SH-SY5Y (cell line): ENCODE data around the gene SLC34A1.

Source experiments
- GATA2 ChIP-seq: IDR thresholded peaks from 2 replicates; pipeline ENCODE4 v1.6.1; 2011; ENCODE audit warnings: mild to moderate bottlenecking, low read depth, low read length
- GATA3 ChIP-seq: IDR thresholded peaks from 2 replicates; pipeline ENCODE4 v1.6.1; 2011; ENCODE audit warnings: low read depth, mild to moderate bottlenecking, low read length, moderate library complexity

Gene SLC34A1, protein sequence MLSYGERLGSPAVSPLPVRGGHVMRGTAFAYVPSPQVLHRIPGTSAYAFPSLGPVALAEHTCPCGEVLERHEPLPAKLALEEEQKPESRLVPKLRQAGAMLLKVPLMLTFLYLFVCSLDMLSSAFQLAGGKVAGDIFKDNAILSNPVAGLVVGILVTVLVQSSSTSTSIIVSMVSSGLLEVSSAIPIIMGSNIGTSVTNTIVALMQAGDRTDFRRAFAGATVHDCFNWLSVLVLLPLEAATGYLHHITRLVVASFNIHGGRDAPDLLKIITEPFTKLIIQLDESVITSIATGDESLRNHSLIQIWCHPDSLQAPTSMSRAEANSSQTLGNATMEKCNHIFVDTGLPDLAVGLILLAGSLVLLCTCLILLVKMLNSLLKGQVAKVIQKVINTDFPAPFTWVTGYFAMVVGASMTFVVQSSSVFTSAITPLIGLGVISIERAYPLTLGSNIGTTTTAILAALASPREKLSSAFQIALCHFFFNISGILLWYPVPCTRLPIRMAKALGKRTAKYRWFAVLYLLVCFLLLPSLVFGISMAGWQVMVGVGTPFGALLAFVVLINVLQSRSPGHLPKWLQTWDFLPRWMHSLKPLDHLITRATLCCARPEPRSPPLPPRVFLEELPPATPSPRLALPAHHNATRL

DNA sequence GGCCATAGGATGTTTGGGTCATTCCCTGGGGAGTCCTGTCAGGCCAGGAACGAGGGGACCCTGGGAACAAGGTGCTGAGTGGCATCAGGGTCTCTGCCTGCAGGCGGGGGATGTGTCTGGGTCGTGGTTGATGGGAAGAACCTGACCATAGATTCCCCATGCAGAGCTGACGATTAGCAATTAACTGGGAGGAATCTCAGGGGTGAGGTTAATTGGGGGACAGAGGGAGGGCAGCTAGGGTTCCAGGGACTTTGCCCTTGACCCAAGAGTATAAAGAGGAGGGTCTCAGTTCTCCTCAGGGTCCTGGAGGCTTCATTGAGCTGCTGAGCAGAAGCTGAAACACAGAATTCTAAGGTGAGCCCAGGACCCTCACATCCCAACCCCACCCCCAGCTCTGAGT is at the start of gene SLC34A1:
SLC34A1 (plus strand) TSS at position 301 of the 400 bp plus-strand sequence. CDS start 1,308 bp downstream, outside the sequence.
- TF ChIP-seq GATA2 = no peak

DNA sequence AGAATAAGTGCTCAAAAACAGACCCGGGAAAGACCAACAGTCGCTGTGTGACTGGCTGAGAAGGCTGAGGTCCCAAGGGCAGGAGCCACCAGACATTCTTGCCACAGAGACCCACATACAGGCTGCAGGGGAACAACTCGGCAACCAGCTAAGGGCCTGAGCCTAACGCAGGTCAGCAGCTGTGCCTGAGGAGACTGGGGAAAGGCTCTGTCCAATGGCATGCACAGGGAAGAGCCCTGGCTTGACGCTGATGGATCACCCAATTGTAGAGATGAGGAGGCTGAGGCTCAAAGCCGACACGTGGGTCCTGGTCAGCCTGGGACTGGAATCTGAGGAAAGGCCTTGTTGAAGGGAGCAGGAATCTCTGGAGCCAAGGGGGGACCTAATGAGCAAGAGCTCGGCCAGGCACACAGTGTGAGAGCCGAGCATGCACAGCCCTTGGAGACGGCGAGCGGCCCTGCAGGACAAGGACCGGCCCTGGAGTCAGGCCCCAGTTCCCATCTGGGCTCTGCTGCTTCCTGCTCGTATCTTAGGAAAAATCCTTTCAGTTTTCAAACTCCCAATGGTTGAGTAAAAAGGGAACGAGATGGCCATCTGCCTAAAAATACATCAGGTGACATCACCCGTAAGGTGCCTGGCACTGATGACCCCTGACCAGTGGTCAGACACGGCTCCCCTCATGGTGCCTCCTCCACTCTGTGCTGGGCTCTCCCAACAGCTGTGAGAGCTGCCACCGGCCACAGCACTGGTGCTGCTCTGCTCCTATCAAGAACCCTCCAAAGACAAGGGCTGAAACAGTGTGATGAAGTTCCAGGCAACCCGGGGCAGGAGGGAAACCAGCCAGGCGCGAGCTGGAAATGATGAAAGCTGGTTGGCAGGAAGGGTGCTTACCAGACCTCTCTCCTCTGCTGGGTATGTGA is 49.2 kb upstream of the SLC34A1 start:
- no peak for TF ChIP-seq GATA2
- TF ChIP-seq GATA3 = no peak

DNA sequence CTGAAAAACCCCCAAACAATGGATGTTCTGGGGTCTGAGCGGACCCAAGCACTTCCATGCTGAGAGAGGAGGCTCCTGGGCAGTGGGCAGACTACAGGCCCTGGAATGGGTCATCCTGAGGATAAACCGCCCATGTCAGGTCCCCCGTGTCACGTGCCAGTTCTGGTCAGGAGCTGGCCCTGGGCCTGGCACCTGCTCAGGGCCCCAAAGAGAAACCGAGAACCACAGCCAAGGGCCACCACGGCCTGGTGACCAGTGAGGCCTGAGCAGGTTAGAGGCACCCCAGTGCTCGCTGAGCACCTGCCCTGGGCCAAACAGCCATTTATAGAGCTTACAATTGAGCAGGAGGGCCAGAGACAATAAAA is 48.6 kb upstream of the SLC34A1 start:
- TF ChIP-seq GATA3 = no peak
- no peak for TF ChIP-seq GATA2

DNA sequence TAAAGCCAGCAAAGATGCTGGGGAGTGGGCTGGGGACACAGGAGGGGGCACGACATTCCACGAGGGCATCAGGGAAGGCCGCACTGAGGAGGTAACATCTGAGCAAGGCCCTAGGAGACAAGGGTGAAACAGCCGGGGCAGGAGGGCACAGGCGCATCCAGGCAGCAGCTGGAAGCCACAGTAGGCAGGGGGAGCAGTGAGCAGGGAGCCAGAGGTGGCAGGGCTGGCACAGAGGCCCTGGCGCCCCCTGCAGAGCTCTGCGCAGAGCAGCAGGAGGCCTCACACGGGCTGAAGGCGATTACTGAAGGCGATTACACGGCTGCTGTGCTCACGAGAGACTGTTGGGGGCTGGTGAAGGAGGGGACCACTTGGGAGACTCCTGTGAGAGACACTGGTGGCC is 48.1 kb upstream of the SLC34A1 start:
- TF ChIP-seq GATA2 (no peak), GATA3 (no peak)

DNA sequence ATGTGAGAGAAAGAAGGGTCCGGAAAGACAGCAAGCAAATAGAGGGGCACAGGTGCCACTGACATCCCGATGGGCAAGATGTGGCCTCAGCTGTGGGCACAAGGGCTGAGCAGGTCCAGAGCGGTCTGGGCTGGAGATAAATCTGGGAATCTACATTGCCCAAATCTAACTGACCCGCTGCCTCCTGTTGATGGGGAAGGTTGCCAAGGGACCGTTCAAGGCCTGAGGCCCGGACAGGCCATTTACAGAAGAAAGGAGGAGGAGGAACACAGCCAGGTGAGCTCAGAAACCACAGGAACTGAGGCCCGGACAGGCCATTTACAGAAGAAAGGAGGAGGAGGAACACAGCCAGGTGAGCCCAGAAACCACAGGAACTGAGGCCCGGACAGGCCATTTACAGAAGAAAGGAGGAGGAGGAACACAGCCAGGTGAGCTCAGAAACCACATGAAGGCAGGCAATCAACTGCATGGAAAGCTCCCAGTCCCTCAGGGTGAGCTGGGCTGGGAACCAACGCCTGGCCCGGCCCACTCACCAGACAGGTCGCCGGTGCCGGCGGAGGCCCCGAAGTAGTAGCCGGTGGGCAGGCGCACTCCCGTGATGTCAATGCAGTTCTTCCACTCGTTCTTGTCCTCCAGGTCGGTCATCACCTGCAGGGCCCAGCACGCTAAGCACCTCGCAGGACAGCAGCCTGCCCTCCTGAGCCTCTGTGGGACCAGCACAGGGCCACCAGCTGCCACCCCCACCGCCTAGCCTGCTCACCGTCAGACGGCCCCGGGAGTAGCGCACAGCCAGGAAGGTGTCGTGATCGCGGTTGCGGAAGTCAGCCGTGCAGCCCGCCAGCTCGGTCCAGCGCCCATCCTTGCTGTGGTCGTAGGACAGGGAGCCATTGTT is 47.4 kb upstream of the SLC34A1 start:
- TF ChIP-seq GATA2 (no peak), GATA3 (no peak)

DNA sequence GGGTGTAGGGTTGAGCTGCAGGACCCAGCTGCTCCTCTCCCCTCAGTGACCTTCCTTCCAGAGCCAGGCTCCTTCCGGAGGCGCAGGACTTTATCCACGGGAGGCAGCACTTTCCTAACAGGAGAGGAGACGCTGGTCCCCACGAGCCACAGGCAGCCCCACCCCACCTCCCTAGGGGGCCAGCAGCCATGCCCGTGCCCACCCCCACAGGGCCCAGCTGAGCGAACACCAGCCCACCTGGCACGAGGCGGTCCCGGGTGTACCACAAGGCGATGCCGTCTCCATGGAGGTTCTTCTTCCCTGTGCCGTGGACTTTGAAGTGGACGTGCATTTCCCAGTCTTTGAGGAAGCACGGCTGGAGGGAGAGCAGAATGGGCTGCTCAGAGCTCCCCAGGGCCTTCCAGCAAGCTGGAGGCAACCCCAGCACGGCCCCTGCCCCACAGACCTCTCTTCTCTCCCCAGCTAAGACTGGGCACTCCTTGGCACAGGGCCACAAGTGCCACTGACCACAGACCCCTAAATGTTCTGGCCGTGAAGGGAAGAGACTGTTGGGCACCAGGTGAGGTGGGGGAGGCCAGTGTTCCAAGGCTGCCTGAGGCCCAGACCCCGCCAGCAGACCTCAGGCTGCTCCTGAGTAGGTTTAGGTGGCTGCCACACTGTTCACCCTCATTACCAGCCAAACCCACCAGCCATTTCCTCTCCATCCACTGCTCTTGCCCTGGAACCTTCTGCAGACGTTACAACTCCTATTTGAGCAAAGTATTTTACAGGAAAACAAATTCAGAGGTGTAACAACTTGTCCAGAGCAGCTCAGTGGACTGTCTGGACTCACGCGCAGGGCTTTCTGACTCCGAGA is 45.8 kb upstream of the SLC34A1 start:
- TF ChIP-seq GATA3 (no peak), GATA2 (no peak)

DNA sequence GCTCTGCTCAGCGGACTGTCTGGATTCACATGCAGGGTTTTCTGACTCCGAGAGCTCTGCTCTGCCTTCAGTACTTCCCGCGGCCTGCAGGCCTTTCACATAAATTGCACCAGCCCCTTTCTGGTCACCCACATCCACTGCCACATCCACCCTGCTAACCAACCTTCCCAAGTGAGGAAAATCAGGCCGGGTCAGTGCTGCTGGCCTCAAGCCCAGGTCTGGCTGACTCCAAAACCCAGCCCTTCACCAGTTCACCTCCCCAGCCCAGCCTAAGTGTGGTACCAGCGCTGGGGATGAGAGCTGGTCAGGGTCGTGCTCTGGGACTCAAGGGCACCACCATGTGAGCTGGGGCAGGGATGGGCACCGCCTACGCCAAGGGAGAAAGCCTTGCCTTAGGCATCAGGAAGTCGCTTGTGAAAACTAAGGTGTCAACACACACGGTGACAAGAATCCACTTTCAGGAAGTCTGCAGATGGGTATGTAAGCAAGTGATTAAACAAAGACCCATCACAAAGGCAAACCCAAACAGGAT is 45.1 kb upstream of the SLC34A1 start:
- no peak for TF ChIP-seq GATA2
- no peak for TF ChIP-seq GATA3

DNA sequence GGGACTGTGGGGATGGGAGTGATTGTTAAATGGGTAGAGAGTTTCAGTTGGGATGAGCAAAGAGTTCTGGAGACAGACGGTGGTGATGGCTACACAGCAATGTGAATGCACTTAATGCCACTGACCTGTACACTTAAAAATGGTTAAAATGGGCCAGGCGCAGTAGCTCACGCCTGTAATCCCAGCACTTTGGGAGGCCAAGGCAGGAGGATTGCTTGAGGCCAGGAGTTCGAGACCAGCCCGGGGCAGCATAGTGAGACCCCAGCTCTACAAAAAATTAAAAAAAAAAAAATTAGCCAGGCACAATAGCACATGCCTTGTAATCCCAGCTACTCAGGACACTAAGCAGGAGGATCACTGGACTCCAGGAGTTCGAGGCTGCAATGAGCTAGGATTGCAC is 40.5 kb upstream of the SLC34A1 start:
- no peak for TF ChIP-seq GATA3
- no peak for TF ChIP-seq GATA2

DNA sequence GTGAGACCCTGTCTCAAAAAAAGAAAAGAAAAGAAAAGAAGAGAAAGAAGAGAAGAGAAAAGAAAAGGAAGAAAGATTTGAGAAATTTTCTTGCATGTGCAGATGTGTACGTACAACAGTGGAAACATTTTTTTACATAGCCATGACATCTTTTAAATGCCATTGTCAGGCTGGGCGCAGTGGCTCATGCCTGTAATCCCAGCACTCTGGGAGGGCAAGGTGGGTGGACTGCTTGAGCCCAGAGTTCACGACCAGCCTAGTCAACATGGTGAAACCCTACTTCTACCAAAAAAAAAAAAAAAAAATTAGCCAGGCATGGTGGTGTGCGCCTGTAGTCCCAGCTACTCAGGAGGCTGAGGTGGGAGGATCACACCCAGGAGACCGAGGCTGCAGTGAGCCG is 39.3 kb upstream of the SLC34A1 start:
- TF ChIP-seq GATA3 (no peak), GATA2 (no peak)

DNA sequence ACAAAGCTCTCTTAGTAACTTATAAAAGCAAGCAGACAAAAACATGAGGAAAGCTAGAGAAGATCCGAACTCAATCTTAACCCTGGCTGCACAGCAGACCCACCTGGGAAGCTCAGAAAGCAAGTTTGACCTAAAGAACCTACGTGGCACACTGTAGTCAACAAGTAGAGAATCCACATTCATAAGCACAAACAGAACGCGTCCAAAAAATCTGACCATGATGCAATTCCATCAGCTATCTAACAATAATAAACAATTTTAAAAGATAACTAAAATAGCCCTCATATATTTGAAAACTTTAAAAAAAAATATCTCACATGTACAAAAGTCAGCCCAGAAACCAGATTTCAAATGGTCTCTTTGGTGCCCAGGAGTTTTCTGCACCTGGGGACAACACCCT is 37.4 kb upstream of the SLC34A1 start:
- no peak for TF ChIP-seq GATA2
- no peak for TF ChIP-seq GATA3

DNA sequence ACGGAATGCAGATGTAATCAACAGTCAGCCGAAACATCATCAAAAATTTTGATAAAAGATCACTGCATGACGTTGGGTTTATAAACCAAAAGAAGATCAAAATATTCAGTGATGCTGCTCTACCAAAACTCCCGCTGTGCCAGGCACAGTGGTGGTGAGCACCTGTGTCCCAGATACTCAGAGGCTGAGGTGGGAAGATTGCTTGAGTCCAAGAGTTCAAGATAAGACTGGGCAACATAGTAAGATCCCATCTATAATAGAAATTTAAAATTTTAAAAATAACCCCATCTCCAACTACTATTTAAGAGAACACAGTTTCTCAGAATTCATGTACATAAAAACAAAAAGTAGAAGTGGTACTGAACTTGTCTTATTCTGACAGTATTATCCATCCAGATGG is 36.5 kb upstream of the SLC34A1 start:
- no peak for TF ChIP-seq GATA3
- TF ChIP-seq GATA2 = no peak

DNA sequence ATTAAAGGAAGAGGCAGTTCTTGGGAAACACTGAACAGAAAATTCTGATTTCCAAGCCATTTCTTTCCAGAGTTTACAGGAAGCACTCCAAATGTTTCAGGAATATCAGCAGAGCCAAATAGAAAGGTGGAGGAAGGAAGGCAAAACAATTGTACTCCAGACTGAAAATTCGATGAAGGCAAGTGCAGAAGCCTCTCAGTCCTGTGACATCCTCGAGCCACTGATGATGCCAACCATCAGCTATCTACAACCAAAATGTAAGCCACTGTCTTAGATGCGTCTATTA is 34.9 kb upstream of the SLC34A1 start:
- no peak for TF ChIP-seq GATA3
- TF ChIP-seq GATA2 = no peak

DNA sequence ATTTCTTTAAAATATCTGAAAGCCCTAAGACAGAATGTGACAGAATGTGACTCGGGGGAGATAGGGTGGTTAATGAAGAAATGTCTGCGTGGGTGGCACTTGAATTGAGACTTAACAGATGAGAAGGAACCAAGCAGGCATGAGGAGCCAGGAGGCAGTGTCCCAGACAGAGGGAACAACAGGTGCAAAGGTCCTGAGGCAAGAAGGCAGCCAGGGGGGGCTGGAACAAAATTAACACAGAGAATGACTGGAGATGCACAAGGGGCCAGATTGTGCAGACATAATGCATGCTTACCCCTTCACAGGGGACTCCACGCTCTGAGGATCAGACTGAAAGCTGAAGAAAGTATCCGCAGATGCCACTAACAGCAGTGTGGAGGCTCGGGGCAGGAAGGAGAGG is 34.5 kb upstream of the SLC34A1 start:
- TF ChIP-seq GATA3 = no peak
- TF ChIP-seq GATA2 = no peak
